T follicular helper cell (primary cell): ENCODE measurements around the gene WDR27.
"Not testable (repeated sequence)": the region's sequence is repeated elsewhere in the genome, so short reads cannot be mapped to it uniquely, and the experiment has no call there.

Experiments used
- DNase-seq: peaks from one replicate; pipeline ENCODE4 v3.0.0-alpha.2; 2020; ENCODE audit warnings: low read depth

Gene WDR27

DNA sequence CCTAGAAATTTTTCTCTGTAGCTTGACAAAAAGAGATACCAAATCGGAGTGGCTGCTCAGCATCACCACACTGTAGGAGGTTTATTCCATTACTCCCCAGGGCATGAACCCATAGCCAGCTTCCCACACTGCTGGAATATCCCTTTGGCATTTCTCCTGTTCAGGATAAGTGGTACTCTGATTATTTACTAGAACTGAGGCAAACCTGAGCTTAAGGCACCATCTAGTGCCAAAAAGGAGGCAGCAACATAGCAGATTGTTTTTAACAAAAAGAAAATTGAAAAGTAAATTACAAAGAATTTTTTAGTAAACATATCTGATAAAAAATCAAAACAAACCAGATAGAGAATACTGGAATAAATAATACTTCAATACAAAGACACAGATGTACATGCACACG lies 181.7 kb downstream of the WDR27 start:
- no peak for DNase-seq

DNA sequence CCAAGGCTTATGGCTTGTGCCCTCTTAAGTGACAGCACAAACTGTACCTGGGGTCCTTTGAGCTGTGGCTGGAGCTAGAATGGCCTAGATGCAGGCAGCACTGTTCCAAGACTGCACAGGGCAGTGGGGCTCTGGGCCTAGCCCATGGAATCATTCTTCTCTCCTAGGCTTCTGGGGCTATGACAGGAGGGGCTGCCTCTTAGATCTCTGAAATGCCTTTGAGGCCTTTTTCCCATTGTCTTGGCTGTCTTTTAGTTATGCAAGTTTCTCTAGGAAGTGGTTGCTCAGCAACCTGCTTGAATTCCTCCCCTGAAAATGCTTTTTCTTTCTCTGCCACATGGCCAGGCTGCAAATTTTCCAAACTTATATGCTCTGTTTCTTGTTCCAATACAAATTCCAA lies 183.4 kb downstream of the WDR27 start:
- no peak for DNase-seq

DNA sequence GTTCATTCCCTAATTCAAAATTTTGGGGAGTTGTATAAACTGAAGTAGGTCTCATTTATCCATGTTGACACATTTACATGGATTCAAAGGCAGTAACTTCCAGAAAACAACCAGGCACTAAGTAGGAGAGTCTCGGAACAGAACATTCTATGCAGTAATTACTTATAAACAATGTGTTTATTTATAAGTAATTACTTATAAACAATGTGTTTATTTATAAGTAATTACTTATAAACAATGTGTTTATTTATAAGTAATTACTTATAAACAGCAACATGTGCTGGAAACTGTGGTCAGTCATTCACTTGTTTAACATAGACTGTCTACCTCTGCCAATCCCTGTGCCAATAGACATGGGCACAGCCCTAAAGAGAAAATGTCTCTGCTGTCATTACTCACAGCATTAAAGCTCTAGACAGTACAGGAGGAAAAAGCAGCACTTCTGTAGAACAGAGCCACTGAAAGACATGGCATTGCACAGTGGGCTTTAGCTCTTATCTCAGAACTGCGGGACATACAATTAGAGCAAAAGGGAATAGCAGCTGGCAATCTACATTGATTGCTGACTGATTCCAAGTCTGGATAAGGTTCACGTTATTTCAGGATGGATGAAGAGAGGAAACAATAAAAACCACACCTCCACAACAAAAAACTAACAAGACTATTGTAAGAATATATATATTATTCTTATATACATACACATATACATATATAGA lies 188.2 kb downstream of the WDR27 start:
- DNase-seq = no peak

DNA sequence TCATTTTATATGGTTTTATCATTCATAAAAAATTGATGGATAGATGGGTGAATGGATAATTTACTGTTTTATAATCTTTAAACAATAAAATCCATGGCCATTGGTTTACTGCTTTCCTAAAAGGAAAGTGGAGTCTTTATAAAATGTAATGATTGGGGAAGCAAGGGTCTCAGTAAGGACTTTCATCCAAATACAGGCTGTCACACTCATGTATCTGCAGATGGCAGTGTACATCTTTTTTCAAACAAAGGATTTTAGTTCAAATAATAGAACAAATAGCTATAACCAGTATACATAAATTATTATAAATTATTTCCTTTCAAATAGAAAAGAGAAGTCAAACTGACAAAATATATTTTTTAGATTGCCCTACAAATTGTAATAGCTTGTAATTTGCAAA lies 190.0 kb downstream of the WDR27 start:
- not testable (repeated sequence) for DNase-seq

DNA sequence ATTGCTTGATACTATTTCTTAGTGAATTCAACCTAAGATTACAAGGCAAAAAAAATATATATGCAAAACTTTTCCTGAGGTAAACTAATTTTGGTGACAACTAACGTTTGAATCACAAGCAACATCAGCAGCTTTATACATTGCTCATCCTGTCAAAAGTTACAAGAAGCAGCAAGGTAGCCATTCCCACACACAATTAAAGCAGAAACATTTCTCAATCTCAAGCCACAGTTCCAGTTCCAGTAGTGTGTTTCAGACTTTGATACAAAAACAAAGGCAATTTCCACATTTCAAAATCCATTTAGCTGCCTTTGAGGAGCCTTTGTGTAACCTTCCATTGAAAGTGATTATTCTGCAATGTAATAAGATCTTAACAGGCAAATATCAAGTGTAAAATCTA lies 191.0 kb downstream of the WDR27 start:
- no peak for DNase-seq

DNA sequence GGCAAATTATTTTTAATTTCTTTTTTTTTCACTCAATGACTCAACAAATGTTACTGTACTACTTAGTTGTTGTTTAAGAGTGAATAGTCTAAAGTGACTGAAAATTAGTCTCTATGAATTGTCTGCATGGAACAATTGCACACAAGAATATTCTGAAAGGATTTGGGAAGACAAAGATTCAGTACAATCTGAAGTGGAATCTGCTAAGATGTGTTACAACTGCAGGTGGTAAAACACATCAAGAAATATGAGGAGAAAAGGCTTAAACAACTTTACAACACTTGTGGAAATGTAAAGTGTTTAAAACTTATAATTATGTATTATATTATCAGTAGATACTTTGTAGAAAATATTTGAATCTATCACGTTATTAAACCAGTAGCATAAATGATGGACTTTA lies 193.4 kb downstream of the WDR27 start:
- no peak for DNase-seq

DNA sequence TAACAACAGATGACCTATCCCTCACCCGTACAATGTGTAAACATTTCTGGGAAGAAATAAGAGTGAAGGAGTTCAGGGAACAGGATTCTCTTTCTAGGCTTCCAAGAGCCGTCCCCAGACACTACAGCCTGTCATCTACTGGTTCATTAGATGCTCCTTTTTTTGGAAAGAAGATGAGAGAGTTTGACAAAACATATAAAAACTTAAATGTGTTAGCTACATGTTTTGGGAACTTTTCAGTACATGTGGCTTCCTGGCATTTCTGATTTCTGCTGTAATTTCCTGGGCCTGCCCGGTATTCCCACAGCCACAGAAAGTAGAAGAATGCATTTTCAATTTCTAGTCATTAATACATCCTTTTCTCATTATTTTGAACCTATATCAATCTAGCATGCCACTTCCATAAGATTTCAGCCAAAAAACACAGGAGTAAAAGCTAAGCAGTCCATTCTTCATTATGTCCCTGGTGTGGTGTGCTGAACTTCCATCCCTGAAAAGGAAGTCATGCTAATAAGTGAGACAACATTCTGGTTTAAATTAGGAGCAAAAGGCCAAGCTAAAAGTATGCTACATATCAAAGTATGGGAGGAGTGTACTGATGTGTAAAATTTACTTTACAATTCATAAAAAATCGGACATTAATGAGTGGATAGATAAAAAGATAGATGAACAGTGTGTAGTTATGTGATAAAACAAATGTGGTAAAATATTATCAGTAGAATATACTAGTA lies 198.2 kb downstream of the WDR27 start:
- no peak for DNase-seq

DNA sequence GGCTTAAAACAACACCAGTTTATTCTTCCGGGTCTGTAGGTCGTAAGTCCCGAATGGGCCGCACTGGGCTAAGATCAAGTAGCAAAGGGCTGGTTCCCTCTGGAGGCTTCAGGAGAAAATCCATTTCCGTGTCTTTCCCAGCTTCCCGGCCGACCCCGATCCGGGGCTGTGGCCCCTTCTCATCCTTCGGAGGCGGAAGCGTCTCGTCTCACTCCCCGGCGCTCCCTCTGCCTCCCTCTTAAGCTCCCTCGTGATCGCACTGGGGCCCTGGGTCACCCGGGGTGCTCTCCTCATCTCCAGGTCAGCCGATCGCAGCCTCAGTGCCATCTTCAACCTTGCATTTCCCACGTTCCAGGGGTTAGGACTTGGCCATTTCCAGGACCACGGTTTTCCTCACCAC lies 199.4 kb downstream of the WDR27 start:
- no peak for DNase-seq

DNA sequence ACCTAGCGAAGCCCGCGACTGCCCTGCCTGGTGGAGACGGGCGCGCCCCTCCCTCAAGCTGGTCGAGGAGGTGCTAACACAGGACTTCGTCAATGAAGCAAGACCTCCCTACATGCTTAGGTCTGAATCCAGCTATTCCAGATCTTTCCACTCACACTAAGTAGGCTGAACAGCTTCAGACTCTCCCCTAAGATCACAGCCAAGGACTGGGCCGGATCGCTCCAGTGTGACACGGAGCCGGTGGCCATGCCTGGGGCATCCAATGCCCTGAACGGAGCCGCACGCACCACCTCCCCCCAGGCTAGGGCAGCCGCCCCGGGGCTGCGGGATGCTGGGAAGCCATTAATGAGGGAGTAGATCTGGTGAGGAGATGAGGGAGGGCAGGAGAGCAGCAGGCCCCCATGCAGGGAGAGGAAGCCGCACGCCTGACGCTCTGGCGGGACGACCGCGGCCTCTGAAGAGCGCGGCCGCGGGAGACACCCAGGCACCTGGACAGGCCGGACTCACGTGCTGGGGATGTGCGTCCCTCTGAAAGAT lies 200.0 kb downstream of the WDR27 start:
- no peak for DNase-seq

DNA sequence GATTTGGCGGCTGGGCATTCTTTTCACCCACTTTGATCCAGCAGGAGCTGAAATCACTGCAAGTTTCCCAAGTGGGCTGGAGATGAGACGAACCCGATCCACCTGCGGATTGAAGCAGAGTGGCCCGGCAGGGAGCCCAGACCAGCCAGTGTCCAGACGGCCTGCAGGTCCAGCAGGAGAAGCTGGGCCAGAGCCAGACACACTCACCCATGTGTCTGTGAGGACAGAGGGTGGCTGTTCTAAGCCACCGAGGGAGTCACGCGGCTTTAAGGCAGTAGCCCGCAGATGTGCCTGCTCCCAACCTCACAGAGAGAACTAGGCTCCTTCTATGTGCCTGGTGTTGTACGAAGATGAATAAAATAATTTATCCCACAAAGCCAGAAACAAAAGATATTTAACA lies 200.7 kb downstream of the WDR27 start:
- DNase-seq = no peak

DNA sequence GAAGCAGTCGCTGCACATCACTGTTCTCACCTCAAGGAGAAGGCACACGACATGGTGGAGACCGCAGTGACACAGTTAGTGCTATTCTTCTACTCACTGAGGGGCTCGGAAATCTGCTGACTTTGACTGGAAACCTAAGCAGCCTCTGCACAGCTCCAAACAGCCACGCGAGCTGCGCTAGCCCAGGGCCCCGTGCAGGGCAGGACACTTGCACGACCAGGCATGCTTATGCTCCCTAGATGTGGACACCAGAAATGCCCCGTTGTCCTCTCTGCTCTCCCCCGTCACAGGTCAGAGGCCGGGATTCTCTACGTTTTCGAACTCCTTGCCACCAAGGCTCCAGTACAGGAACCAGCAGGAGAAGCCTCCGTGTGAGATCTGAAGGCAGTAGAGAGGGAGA lies 201.1 kb downstream of the WDR27 start:
- no peak for DNase-seq

DNA sequence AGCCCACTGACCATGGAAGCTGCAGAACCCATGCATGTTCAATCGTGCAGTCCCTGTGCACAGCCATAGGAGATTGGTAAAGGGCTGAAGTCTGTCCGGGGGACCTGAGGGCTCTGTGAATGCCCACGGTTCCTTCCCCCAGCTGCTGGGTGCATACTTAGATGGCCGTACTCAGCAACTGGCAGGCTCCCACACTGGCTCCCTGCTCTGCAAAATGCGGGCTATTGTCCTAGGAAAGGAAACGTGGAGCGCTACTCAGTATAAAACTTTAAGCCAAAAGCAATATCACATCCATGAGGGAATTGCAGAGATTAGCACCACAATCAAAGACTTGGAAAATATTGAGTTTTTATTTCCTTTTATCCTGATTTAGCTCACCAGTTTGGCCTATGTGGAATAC lies 202.0 kb downstream of the WDR27 start:
- no peak for DNase-seq

DNA sequence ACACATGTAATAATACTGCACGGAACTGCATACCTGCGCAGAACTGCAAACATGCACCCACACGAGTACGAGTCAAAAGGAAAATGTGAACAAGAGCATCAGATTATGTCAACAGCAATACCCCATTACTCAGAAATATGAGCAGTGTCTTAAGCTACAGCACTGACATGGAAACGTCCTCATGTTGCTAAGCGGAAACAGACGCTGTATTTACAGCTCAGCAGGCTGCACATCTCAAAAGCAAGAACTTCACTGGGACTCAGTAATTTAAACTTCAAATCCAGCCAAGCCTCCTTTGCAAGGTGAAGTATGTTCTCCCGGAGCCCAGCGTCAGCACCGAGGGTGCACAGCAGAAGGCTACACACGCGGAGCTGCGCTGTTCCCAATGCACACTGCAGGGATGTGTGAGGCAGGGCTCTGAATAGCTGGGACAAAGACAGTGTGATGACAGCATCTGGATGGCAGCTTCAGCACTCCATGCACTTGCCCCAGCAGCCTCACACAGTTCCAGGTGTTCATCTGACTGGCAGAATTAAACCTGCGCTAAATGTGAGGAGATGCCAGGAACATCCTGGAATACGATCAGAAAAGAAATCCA lies 202.8 kb downstream of the WDR27 start:
- no peak for DNase-seq

DNA sequence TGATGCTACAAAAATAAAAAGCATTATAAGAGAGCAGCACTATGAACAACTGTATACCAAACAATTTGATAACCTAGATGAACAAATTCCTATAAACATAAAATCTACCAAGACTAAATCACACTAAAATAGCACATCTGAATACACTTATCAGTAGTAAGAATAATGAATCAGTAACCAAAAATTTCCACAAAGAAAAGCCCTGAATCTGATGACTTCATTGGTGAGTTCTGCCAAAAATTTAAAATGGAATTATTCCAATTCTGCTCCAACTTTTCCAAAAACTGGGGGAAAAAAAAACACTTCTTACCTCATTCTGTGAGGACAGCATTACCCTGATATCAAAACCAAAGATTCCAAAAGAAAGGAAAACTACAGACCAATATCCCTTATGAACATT lies 206.2 kb downstream of the WDR27 start:
- DNase-seq = no peak

DNA sequence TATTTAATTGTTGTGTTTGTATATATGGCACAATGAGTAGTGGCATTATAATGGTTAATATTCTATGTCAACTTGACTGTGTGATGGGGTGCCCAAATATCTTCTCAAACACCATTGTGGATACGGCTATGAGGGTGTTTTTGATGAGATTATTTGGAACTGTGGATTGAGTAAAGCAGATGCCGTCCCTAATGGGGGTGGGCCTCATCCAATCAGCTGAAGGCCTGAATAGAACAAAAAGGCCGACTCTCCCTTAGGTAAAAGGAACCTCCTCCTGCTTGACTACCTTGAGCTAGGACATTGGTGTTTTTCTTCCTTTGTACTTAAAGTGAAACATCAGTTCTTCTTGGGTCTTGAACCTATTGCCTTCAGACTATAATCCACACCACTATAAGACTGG lies 207.8 kb downstream of the WDR27 start:
- no peak for DNase-seq

DNA sequence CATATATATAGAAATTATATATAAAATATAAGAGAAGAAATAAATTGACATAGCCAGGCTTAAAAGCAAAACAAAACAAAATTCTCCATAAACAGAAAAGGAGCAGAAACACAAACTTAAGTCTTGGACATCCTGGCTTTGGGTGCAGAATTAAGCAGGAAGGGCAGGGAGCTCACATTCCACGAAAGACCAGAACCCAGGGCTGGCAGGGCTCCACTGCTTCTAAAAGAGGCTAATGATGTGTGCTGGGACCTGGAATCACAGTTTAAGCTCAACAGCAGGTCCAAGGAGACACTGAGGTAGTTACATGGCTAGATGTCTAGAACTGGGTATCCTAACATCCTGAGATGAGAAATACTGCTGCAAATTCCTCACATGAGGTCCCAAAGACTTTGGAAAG lies 210.3 kb downstream of the WDR27 start:
- DNase-seq = no peak

DNA sequence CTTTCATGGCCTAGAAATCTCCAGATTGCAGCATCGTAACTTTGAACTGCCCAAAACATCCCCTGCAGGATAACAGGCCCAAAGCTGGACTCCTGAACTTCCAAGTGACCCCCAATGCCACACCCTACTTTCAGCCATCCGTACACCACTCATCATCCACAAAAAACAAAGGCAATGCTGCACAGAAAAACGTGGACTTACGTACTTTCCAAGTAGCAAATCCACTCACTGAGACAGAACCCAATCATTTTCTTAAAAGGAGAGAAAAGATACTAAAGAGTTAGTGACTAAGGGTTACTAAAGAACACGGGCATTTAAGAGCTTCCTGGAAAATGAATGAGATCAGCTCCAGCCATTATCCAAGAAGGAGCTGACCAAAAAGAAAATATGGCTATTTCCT lies 211.0 kb downstream of the WDR27 start:
- no peak for DNase-seq

DNA sequence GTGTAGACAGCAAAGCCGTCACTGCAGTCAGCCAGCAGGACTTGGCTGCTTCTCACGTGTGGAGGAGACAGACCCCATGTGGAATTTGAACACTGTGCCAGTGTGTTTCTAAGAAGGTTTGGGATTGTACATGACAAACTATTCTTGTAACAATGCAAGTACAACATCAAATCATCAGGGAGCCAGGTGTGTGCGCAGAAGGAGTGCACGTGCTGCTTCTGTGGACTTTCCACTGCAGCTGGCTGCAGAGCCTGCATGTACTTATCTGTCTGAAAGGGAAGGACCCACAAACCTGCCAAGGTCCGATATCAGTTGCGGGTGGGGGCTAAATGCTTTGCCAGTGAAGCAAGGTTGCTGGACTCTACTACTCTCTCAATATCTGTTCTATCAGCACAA lies 211.6 kb downstream of the WDR27 start:
- no peak for DNase-seq

DNA sequence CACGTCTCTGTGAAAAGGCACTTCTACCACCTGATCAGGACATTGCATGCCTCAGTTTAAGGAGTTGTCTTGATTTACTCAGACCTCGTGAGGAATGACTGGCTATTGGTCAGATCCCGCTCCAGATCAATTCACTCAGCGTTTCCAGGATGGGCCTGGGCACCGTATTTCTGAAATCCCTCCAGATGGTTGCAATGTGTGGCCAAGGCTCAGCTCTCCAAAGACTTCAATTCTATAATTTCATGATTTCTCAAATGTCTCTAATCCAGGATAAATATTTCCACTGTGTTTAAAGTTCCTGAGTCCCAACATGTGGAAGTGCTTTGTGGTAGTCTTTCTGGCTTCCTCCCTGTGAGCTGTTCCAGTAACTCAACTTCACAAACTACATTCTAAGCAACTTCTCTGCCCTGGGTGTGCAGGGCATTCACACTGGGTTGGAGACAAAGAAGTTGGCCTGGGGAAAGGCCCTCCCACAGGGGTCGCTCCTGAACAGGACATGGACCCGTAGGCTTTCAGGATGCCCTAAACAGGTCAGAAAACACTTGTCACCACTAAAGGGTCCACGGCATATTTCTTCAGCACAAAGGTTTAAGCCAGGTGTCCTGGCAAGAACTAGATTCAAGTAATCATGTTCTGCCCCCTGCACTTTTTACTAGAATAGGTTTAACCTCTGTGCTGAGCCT lies 212.1 kb downstream of the WDR27 start:
- DNase-seq = no peak

DNA sequence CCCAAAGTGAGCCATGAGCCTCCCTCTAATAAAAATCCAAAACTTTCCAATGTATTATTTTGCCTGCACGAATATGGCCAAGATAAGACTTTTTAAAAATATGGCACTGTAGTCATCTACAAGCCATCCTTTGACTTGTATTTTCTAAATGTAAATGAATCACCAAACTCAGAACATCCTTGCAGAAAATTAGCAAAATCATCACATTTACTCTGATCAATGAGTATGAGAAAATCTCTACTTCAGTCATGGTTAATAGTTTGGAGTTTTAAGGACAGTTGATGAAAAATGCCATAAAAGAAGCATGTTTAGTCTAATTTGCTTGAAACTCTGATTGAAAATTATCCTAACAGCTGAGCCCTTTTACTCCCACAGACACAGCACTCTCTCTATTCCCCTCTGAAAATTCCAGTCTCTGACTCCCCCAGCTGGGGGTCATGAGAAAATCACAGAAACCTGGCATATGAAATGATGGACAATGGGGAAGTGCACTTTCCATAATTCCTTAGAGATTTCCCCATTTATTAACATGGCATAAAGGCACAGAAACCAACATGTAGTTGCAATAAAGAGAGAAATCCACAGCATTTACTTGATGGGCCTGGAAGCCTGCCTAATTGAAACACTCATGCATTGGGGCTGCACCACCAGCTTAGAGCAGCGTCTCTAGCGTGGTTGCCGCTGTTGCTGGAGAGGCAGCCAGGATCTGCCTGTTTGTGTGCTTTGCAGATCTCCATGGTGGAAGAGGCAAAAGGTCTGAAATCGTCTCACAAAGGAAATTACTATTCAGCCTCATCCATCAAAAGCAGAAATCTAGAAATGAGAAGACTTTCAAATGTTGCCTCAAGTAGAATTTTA lies 214.0 kb downstream of the WDR27 start:
- DNase-seq = no peak

DNA sequence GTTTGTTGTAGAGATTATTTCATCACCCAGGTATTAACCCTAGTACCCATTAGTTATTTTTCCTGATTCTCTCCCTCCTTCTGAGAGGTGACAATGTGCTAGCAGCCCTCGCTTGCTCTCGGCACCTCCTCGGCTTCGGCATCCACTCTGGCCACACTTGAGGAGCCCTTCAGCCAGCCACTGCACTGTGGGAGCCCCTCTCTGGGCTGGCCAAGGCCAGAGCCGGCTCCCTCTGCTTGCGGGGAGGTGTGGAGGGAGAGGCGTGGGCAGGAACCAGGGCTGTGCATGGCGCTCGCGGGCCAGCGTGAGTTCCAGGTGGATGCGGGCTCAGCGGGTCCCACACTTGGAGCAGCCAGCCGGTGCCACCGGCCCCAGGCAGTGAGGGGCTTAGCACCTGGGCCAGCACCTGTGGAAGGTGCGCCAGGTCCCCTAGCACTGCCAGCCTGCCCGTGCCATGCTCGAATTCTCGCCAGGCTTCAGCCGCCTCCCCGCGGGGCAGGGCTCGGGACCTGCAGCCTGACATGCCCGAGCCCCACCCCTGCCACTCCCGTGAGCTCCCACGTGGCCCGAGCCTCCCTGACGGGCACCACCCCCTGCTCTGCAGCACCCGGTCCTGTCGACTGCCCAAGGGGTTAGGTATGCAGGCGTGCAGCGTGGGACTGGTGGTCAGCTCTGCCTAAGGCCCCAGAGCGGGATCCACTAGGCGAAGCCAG lies 221.9 kb downstream of the WDR27 start:
- DNase-seq = no peak
